ENCODE results near the gene HELLS.
"Not testable (repeated sequence)": the region's sequence is repeated elsewhere in the genome, so short reads cannot be mapped to it uniquely, and the experiment has no call there.

Gene HELLS

DNA sequence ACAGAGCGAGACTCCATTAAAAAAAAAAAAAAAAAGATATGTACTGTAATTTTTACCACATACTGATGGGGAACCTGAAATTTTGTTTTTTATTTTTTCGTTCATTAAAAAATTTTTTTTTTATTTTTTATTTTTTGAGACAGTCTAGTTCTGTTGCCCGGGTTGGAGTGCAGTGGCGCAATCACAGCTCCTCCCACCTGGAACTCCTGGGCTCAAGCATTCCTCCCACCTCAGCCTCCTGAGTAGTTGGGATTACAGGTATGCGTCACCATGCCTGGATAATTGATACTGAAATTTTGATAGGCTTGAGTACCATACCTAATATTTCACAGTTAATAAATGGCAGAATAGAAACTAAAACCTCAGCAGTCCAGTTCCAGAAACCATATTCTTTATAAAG, 20.9 kb upstream of the HELLS start:
- DNase-seq (ENCODE audit: low read depth) = no peak
- TF ChIP-seq, protein P1, sequence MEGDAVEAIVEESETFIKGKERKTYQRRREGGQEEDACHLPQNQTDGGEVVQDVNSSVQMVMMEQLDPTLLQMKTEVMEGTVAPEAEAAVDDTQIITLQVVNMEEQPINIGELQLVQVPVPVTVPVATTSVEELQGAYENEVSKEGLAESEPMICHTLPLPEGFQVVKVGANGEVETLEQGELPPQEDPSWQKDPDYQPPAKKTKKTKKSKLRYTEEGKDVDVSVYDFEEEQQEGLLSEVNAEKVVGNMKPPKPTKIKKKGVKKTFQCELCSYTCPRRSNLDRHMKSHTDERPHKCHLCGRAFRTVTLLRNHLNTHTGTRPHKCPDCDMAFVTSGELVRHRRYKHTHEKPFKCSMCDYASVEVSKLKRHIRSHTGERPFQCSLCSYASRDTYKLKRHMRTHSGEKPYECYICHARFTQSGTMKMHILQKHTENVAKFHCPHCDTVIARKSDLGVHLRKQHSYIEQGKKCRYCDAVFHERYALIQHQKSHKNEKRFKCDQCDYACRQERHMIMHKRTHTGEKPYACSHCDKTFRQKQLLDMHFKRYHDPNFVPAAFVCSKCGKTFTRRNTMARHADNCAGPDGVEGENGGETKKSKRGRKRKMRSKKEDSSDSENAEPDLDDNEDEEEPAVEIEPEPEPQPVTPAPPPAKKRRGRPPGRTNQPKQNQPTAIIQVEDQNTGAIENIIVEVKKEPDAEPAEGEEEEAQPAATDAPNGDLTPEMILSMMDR (conservative IDR thresholded peaks at IDR 0.05; ENCODE audit: low read length) = no peak
- H3K4me3 ChIP-seq (ENCODE audit: low read length) = no peak overlapping the region

- DNase-seq (ENCODE audit: low read depth); H3K4me3 ChIP-seq (ENCODE audit: low read length): not testable (repeated sequence)
Observed at GRCh38 chr10:94531550-94531949, 14.0 kb upstream of the HELLS start.

GRCh38 chr10:94533027-94533426, 12.6 kb upstream of the HELLS start:
- H3K4me3 ChIP-seq (ENCODE audit: low read length) = no peak overlapping the region
- no peak for DNase-seq (ENCODE audit: low read depth)
- TF ChIP-seq, protein P1 (conservative IDR thresholded peaks at IDR 0.05; ENCODE audit: low read length) = no peak

GRCh38 chr10:94542282-94542681, 3.3 kb upstream of the HELLS start:
- DNase-seq (ENCODE audit: low read depth); H3K4me3 ChIP-seq (ENCODE audit: low read length): not testable (repeated sequence)

DNA sequence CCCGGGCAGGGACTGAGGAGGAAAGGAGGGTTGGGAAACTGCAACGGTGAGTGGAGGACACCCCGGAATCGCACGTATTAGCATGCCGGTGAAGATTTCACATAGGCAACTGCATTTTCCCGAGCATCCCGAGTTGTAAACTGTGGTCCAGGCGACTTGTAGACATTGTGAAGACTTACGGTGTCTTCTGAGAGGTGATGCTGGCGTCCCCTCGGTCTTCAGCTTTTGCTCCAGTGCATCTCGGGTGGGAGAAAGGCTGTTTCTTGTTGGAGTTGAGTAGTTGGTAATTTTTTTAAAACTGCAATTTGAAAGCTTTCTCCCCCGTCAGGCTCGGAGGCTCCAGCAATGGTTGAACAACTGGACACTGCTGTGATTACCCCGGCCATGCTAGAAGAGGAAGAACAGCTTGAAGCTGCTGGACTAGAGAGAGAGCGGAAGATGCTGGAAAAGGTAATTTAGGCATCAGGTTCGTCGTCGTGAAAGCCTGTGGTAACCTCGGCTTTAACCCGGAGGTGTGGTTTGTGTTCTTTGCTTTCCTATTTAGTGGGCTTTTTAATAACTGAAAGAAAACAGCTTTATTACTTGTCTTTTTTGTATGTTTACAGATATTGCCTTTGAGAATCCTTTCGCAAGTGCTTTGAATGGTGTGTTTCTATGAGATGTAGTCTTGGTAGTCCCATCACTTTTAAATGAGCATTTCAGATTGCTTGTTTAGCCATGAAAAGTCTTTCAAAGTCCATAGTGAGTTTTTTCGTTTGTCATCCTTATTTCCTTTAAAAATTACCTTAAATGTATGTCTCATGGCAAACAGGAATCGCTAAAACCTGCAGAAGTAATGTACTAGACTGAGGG, 687 bp downstream of the HELLS start:
- TF ChIP-seq, protein P1 (conservative IDR thresholded peaks at IDR 0.05; ENCODE audit: low read length) = no peak
- DNase-seq (ENCODE audit: low read depth) = peak; percentile 12

GRCh38 chr10:94546901-94547185, 1.3 kb downstream of the HELLS start:
- TF ChIP-seq, protein P1 (conservative IDR thresholded peaks at IDR 0.05; ENCODE audit: low read length) = no peak
- H3K4me3 ChIP-seq (ENCODE audit: low read length) = peak overlapping the region; percentile 78
- peak; percentile 3 for DNase-seq (ENCODE audit: low read depth)

More for the DNA sequence above, 687 bp downstream of the HELLS start:
- H3K4me3 ChIP-seq (ENCODE audit: low read length) = peak overlapping the region; percentile 78

DNA sequence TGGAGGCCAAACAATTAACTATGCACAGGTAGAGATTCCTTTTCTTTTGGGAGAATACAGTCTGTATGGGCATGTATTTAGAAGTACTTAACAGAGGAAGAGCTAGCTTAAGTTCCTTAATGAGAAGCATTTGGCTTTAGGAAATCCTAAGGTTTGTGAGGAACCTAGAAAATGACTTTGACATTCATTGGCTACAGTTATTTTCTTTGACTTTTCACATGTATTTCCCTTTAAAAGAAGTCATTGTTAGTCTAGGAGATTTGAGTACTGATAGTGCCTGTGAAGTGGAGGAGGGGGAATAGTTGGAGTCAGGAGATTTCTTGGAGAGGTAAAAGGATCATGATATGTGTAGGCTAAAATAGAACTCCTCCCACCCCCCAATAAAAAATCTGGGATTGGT, 3.6 kb downstream of the HELLS start:
- DNase-seq (ENCODE audit: low read depth) = no peak
- no peak overlapping the region for H3K4me3 ChIP-seq (ENCODE audit: low read length)
- TF ChIP-seq, protein P1 (conservative IDR thresholded peaks at IDR 0.05; ENCODE audit: low read length) = no peak

DNA sequence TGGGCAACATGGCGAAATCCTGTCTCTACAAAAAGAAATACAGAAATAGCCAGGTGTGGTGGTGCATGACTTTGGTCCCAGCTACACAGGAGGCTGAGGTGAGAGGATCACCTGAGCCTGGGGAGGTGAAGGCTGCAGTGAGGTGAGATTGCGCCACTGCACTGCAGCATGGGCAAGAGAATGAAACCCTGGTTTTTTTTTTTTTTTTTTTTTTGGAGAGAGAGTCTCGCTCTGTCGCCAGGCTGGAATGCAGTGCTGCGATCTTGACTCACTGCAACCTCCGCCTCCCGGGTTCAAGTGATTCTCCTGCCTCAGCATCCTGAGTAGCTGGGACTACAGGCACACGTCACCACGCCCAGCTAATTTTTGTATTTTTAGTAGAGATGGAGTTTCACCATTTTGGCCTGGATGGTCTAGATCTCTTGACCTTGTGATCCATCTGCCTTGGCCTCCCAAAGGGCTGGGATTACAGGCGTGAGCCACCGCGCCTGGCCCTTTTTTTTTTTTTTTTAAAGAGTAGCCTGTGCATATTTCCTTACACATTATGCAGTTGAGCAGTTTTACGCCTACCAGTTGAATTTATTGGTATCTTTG, 22.2 kb downstream of the HELLS start:
- not testable (repeated sequence) for DNase-seq (ENCODE audit: low read depth); H3K4me3 ChIP-seq (ENCODE audit: low read length)

All from AG10803 (cell line).